Keratinocyte (primary cell): ENCODE measurements around the gene HTRA3.

Source experiments
- EZH2 ChIP-seq: IDR thresholded peaks from one replicate; pipeline ENCODE4 v1.6.1; 2012; ENCODE audit warnings: inconsistent platforms, mild to moderate bottlenecking, low read length, moderate library complexity
- TF ChIP-seq, protein P1 (sequence below), 3 experiments: IDR thresholded peaks in 1 of 3; conservative IDR thresholded peaks in 1 of 3; optimal IDR thresholded peaks in 1 of 3; 2 replicates in 2 of 3; 3 replicates in 1 of 3; pipeline versions ENCODE3 to v1.5.1; 2011; ENCODE audit warnings: low read length in 3 of 3, mild to moderate bottlenecking in 3 of 3, moderate library complexity in 2 of 3, control low read depth in 1 of 3, inconsistent platforms in 1 of 3; ENCODE audit not compliant: insufficient read depth in 2 of 3; ENCODE audit errors: extremely low read depth in 1 of 3

DNA sequence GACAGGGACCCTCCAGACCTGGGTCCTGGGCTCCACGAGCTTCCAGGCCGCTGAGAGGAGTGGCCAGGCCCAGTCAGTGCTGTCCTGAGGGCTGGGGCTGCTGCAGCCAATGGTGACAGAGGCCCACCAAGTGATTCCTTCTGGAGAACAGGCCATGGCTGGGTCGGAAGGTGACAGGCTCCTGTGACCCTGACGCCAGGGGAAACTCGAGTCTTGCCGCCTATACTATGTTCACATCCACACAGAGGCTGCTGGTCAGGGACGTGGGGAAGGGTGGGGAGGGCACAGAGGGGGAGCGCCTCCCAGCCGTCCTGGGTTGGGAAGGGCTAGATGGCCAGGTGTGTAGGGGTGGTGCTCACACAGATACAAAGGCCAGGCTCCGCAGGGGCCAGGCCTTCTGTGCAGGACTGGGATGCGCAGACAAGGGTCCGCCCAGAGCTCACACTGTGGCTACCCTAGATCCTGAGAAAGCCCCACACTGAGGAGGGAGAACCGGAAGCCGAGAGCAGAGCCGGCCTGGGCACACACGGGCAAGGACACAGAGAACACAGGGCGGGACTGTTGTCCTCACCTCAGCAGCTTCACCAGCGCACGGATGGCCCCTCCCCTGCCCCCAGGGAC is 81.4 kb downstream of the HTRA3 start:
- TF ChIP-seq, protein P1, sequence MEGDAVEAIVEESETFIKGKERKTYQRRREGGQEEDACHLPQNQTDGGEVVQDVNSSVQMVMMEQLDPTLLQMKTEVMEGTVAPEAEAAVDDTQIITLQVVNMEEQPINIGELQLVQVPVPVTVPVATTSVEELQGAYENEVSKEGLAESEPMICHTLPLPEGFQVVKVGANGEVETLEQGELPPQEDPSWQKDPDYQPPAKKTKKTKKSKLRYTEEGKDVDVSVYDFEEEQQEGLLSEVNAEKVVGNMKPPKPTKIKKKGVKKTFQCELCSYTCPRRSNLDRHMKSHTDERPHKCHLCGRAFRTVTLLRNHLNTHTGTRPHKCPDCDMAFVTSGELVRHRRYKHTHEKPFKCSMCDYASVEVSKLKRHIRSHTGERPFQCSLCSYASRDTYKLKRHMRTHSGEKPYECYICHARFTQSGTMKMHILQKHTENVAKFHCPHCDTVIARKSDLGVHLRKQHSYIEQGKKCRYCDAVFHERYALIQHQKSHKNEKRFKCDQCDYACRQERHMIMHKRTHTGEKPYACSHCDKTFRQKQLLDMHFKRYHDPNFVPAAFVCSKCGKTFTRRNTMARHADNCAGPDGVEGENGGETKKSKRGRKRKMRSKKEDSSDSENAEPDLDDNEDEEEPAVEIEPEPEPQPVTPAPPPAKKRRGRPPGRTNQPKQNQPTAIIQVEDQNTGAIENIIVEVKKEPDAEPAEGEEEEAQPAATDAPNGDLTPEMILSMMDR (optimal IDR thresholded peaks at IDR 0.05 in 1 of 3, IDR thresholded peaks at IDR 0.05 in 1 of 3, conservative IDR thresholded peaks at IDR 0.05 in 1 of 3; ENCODE audit: extremely low read depth in 1 of 3, insufficient read depth in 2 of 3, low read length in 3 of 3), result no peak
- no peak for TF ChIP-seq EZH2
